Measurements from ENCODE around the gene ZNF639. TPM values are rescaled to one million over a fixed set of nuclear protein-coding genes. Genes with fewer than 3 reads are reported as not detected.

ZNF639 gene
- total RNA-seq, 2 experiments from 2014 or later: 88.1 to 90.8 TPM

DNA sequence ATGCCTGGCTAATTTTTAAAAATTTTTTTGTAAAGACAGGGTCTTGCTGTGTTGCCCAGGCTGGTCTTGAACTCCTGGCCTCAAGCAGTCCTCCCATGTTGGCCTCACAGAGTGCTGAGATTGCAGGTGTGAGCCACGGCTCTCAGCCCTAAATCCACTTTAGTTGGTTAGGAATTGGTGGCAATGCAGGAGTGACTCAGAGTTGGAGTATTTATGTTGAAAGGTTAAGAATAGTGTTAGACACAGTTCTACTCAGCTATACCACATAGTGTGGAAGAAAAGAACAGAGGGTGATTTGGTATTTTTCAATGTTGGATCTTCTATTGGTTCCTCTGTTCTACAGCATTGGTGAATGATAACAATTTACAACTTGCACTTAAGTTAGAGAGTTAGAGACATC is 7.6 kb downstream of the ZNF639 start:
- ChIA-PET POLR2A (no interaction called here), CTCF (interaction anchor here (0.7 kb wide), 1 partner anchor 1564 kb away, joined by 3 read pairs; no protein-coding TSS in a partner anchor)
- Histone ChIP-seq H3K4me3 (ENCODE audit: low read length) (no peak overlapping the region), H3K36me3 (ENCODE audit: insufficient read depth, low read length) (peaks cover 72% of the 10 kb centered on the region), H3K27me3 (ENCODE audit: control insufficient read depth in 1 of 2, insufficient read depth in 2 of 2, low read length in 2 of 2) (no peaks in the 10 kb centered on the region), H3K27ac (ENCODE audit: low read depth in 1 of 2, low read length in 2 of 2) (no peak overlapping the region), H3K9me3 (ENCODE audit: control insufficient read depth in 1 of 2, insufficient read depth in 1 of 2, low read length in 2 of 2) (no peaks in the 10 kb centered on the region), H3K4me1 (ENCODE audit: insufficient read depth, low read length) (peaks cover 8% of the 10 kb centered on the region)
- no peak overlapping the region for H3K27ac Mint-ChIP-seq
- intact Hi-C loops (cut with DNase I, micrococcal nuclease): no loop called here
- ATAC-seq (ENCODE audit: poor library complexity) (no peak), DNase-seq (no peak)
- H3K27me3 Mint-ChIP-seq: no peaks in the 10 kb centered on the region
- H3K4me3 Mint-ChIP-seq: no peak overlapping the region
- no peaks in the 10 kb centered on the region for H3K9me3 Mint-ChIP-seq
- peaks cover 81% of the 10 kb centered on the region for H3K36me3 Mint-ChIP-seq (ENCODE audit: low read depth)
- TF ChIP-seq CTCF (IDR thresholded peaks at IDR 0.05): no peak
- peaks cover under 1% of the 10 kb centered on the region for H3K4me1 Mint-ChIP-seq (ENCODE audit: low read depth)

DNA sequence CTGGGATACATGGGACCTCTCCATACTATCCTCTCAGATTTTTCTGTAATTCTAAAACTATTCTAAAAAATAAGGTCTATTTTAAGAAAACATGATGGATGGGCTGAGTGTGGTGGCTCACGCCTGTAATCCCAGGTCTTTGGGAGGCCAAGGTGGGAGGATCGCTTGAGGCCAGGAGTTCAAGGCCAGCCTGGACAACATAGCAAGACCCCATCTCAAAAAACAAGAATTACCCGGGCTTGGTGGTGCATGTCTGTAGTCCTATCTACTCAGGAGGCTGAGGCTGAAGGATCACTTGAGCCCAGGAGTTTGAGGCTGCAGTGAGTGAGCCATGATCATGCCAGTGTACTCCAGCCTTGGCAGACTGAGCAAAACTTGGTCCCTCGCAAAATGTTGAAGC is 9.4 kb downstream of the ZNF639 start:
- H3K9me3 Mint-ChIP-seq: no peaks in the 10 kb centered on the region
- no peak for TF ChIP-seq CTCF (IDR thresholded peaks at IDR 0.05)
- Histone ChIP-seq H3K27me3 (ENCODE audit: control insufficient read depth in 1 of 2, insufficient read depth in 2 of 2, low read length in 2 of 2) (no peaks in the 10 kb centered on the region), H3K27ac (ENCODE audit: low read depth in 1 of 2, low read length in 2 of 2) (no peak overlapping the region), H3K9me3 (ENCODE audit: control insufficient read depth in 1 of 2, insufficient read depth in 1 of 2, low read length in 2 of 2) (no peaks in the 10 kb centered on the region), H3K4me3 (ENCODE audit: low read length) (no peak overlapping the region), H3K36me3 (ENCODE audit: insufficient read depth, low read length) (peaks cover 84% of the 10 kb centered on the region), H3K4me1 (ENCODE audit: insufficient read depth, low read length) (no peaks in the 10 kb centered on the region)
- ChIA-PET POLR2A (no interaction called here), CTCF (no interaction called here)
- H3K4me1 Mint-ChIP-seq (ENCODE audit: low read depth): no peaks in the 10 kb centered on the region
- DNase-seq: no peak
- no peak for ATAC-seq (ENCODE audit: poor library complexity)
- H3K27ac Mint-ChIP-seq: no peak overlapping the region
- intact Hi-C loops (cut with DNase I, micrococcal nuclease): no loop called here
- no peaks in the 10 kb centered on the region for H3K27me3 Mint-ChIP-seq
- H3K4me3 Mint-ChIP-seq: no peak overlapping the region
- peaks cover 90% of the 10 kb centered on the region for H3K36me3 Mint-ChIP-seq (ENCODE audit: low read depth)

DNA sequence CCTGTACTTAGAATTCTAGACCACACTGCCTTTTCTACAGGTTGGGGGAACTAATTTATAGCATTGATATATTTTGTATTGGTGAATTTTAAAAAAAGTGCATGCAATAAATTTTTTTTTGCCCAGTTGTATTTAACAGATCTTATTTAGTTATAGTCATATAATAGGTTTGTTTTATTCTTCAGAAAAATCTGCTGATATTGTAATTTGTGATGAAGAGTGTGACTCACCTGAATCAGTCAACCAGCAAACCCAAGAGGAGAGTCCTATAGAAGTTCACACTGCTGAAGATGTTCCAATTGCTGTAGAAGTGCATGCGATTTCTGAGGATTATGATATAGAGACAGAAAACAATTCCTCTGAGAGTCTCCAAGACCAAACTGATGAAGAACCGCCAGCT is 10.3 kb downstream of the ZNF639 start:
- ChIA-PET CTCF (no interaction called here), POLR2A (interaction anchor here (1.8 kb wide), 1 partner anchor 8 kb away, joined by 4 read pairs; no protein-coding TSS in a partner anchor)
- Mint-ChIP-seq H3K9me3 (no peaks in the 10 kb centered on the region), H3K27me3 (no peaks in the 10 kb centered on the region), H3K4me3 (no peak overlapping the region), H3K27ac (no peak overlapping the region), H3K4me1 (ENCODE audit: low read depth) (no peaks in the 10 kb centered on the region), H3K36me3 (ENCODE audit: low read depth) (peaks cover 84% of the 10 kb centered on the region)
- no peak overlapping the region for H3K4me3 ChIP-seq (ENCODE audit: low read length)
- H3K27me3 ChIP-seq (ENCODE audit: control insufficient read depth in 1 of 2, insufficient read depth in 2 of 2, low read length in 2 of 2): no peaks in the 10 kb centered on the region
- peaks cover 76% of the 10 kb centered on the region for H3K36me3 ChIP-seq (ENCODE audit: insufficient read depth, low read length)
- no peak for ATAC-seq (ENCODE audit: poor library complexity)
- no peaks in the 10 kb centered on the region for H3K9me3 ChIP-seq (ENCODE audit: control insufficient read depth in 1 of 2, insufficient read depth in 1 of 2, low read length in 2 of 2)
- no peak overlapping the region for H3K27ac ChIP-seq (ENCODE audit: low read depth in 1 of 2, low read length in 2 of 2)
- TF ChIP-seq CTCF (IDR thresholded peaks at IDR 0.05): no peak
- DNase-seq: no peak
- intact Hi-C loops (cut with DNase I, micrococcal nuclease): no loop called here
- H3K4me1 ChIP-seq (ENCODE audit: insufficient read depth, low read length): no peaks in the 10 kb centered on the region
